Measurements from ENCODE around the gene NME7. TPM values are rescaled to one million over a fixed set of nuclear protein-coding genes. Genes with fewer than 3 reads are reported as not detected.
"Not testable (repeated sequence)": the region's sequence is repeated elsewhere in the genome, so short reads cannot be mapped to it uniquely, and the experiment has no call there.

NME7 gene
- total RNA-seq, 4 donors from 2014 or later: 14.1 to 42.6 (median 25.0) TPM

DNA sequence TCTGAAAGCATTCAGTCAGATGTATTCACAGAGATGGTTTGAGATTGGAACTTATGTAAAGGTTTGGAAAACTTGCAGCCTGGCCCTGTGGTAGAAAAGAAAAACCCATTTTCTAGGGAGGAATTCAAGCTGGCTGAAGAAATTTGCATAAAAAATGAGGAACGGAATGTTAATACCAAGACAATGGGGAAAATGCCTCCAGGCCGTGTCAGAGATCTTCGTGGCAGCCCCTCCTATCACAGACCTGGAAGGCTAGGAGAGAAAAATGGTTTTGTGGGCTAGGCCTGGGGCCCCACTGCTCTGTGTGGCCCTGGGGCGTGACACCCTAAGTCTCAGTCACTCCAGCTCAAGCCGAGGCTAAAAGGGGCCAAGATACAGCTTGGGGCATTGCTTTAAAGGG, 26.7 kb downstream of the NME7 start:
- no peak for DNase-seq
- Histone ChIP-seq H3K4me3 (no peak overlapping the region), H3K4me1 (no peaks in the 10 kb centered on the region), H3K27me3 (no peaks in the 10 kb centered on the region), H3K9me3 (no peaks in the 10 kb centered on the region), H3K36me3 (no peaks in the 10 kb centered on the region), H3K27ac (no peak overlapping the region)
- no peak for TF ChIP-seq POLR2A (IDR thresholded peaks at IDR 0.05)
- TF ChIP-seq, protein P1, sequence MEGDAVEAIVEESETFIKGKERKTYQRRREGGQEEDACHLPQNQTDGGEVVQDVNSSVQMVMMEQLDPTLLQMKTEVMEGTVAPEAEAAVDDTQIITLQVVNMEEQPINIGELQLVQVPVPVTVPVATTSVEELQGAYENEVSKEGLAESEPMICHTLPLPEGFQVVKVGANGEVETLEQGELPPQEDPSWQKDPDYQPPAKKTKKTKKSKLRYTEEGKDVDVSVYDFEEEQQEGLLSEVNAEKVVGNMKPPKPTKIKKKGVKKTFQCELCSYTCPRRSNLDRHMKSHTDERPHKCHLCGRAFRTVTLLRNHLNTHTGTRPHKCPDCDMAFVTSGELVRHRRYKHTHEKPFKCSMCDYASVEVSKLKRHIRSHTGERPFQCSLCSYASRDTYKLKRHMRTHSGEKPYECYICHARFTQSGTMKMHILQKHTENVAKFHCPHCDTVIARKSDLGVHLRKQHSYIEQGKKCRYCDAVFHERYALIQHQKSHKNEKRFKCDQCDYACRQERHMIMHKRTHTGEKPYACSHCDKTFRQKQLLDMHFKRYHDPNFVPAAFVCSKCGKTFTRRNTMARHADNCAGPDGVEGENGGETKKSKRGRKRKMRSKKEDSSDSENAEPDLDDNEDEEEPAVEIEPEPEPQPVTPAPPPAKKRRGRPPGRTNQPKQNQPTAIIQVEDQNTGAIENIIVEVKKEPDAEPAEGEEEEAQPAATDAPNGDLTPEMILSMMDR (IDR thresholded peaks at IDR 0.05): no peak
- intact Hi-C loops (cut with DNase I; ENCODE audit: low total_unique reads): loop anchor here (10.0 kb wide), 1 partner anchor 736 kb away; no protein-coding TSS in a partner anchor

DNA sequence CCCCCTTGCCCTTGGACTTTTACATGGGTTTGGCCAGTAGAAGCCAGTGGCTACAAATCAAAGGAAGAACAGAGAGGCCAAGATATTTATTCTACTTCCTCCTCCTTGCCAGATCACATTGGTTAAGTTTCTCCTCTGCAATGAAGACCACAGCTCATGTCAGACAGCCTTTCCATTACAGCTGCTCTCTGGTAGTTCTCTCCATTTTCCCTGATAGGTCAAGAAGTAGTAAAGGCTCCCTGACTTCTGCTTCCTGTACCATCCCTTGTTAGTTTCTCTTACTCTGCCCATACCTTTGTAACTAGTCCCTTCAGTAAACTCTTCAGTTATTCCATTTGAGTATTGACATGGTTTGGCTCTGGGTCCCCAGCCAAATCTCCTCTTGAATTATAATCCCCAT, 27.8 kb downstream of the NME7 start:
- Histone ChIP-seq H3K27ac (no peak overlapping the region), H3K4me3 (no peak overlapping the region), H3K27me3 (no peaks in the 10 kb centered on the region), H3K36me3 (no peaks in the 10 kb centered on the region), H3K9me3 (no peaks in the 10 kb centered on the region), H3K4me1 (no peaks in the 10 kb centered on the region)
- DNase-seq: no peak
- TF ChIP-seq POLR2A (IDR thresholded peaks at IDR 0.05): no peak
- TF ChIP-seq, protein P1 (IDR thresholded peaks at IDR 0.05): no peak
- intact Hi-C loops (cut with DNase I; ENCODE audit: low total_unique reads): loop anchor here (10.0 kb wide), 1 partner anchor 735 kb away; no protein-coding TSS in a partner anchor

- Histone ChIP-seq H3K4me3 (no peak overlapping the region), H3K36me3 (no peaks in the 10 kb centered on the region), H3K27ac (no peak overlapping the region), H3K4me1 (no peaks in the 10 kb centered on the region), H3K9me3 (no peaks in the 10 kb centered on the region), H3K27me3 (no peaks in the 10 kb centered on the region)
- TF ChIP-seq POLR2A (IDR thresholded peaks at IDR 0.05): no peak
- TF ChIP-seq, protein P1 (IDR thresholded peaks at IDR 0.05): no peak
- intact Hi-C loops (cut with DNase I; ENCODE audit: low total_unique reads): no loop called here
- no peak for DNase-seq
These were observed 29.0 kb downstream of the NME7 start for GRCh38 chr1:169338617-169339016.

DNA sequence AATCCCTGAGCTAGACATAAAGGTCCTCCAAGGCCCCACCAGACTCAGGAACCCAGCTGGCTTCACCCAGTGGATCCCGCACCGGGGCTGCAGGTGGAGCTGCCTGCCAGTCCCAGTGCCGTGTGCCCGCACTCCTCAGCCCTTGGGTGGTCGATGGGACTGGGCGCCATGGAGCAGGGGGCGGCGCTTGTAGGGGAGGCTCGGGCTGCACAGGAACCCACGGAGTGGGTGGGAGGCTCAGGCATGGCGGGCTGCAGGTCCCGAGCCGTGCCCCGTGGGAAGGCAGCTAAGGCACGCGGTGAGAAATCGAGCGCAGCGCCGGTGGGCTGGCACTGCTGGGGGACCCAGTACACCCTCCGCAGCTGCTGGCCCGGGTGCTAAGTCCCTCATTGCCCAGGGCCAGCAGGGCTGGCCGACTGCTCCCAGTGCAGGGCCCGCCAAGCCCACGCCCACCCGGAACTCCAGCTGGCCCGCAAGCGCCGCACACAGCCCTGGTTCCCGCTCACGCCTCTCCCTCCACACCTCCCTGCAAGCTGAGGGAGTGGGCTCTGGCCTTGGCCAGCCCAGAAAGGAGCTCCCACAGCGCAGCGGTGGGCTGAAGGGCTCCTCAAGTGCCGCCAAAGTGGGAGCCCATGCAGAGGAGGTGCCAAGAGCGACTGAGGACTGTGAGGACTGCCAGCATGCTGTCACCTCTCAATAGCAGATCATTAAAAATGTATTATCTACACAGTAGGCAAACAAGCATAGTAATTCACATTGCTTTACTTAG, 30.5 kb downstream of the NME7 start:
- H3K9me3 ChIP-seq; intact Hi-C loops (cut with DNase I; ENCODE audit: low total_unique reads); H3K4me1 ChIP-seq; H3K27me3 ChIP-seq; H3K36me3 ChIP-seq; H3K27ac ChIP-seq; DNase-seq; H3K4me3 ChIP-seq: not testable (repeated sequence)

- H3K36me3 ChIP-seq; H3K27ac ChIP-seq; H3K4me3 ChIP-seq; H3K27me3 ChIP-seq; H3K9me3 ChIP-seq; intact Hi-C loops (cut with DNase I; ENCODE audit: low total_unique reads); DNase-seq; H3K4me1 ChIP-seq: not testable (repeated sequence)
These were observed 32.9 kb downstream of the NME7 start for GRCh38 chr1:169334727-169335126.

- Histone ChIP-seq H3K27ac (no peak overlapping the region), H3K36me3 (no peaks in the 10 kb centered on the region), H3K4me3 (no peak overlapping the region), H3K27me3 (no peaks in the 10 kb centered on the region), H3K9me3 (peaks cover 0 to 4% of the 10 kb centered on the region in 2 donors), H3K4me1 (no peaks in the 10 kb centered on the region)
- DNase-seq: no peak
- TF ChIP-seq, protein P1 (IDR thresholded peaks at IDR 0.05): no peak
- TF ChIP-seq POLR2A (IDR thresholded peaks at IDR 0.05): no peak
- intact Hi-C loops (cut with DNase I; ENCODE audit: low total_unique reads): no loop called here
These were observed 36.7 kb downstream of the NME7 start for GRCh38 chr1:169330927-169331326.
